SK-N-SH (cell line): Measurements from ENCODE around the gene NOL4L.

Experiments
- CTCF ChIP-seq: fragments of 200-600 bp; sonication (generic); IDR thresholded peaks from 2 replicates; pipeline ENCODE4 v1.6.1; 2017; ENCODE audit warnings: antibody characterized with exemption, mild to moderate bottlenecking, moderate library complexity
- GABPA ChIP-seq: IDR thresholded peaks from 2 replicates; pipeline ENCODE4 v1.4.0; 2012; ENCODE audit warnings: low read depth, mild to moderate bottlenecking
- JUND ChIP-seq: IDR thresholded peaks from 2 replicates; pipeline ENCODE4 v1.4.0; 2012
- POLR2AphosphoS5 ChIP-seq: IDR thresholded peaks from 2 replicates; pipeline ENCODE4 v1.6.1; 2012; ENCODE audit warnings: low read depth, low read length
- RAD21 ChIP-seq: IDR thresholded peaks from 2 replicates; pipeline ENCODE4 v1.6.1; 2012; ENCODE audit warnings: mild to moderate bottlenecking, low read length
- RXRA ChIP-seq: IDR thresholded peaks from 2 replicates; pipeline ENCODE4 v1.4.0; 2012; ENCODE audit warnings: low read depth, mild to moderate bottlenecking, borderline replicate concordance
- YY1 ChIP-seq: IDR thresholded peaks from 2 replicates; pipeline ENCODE4 v1.4.0; 2012; ENCODE audit warnings: low read depth, mild to moderate bottlenecking

GRCh38 chr20:32559753-32560380, 25.3 kb downstream of the NOL4L start:
- TF ChIP-seq YY1: no peak
- no peak for TF ChIP-seq GABPA
- TF ChIP-seq RXRA: no peak
- TF ChIP-seq CTCF: no peak
- no peak for TF ChIP-seq JUND
- no peak for TF ChIP-seq POLR2AphosphoS5
- TF ChIP-seq RAD21: no peak
